Transverse colon (tissue), 4 donors: Measurements from ENCODE around the gene MOGAT3. TPM values are rescaled to one million over a fixed set of nuclear protein-coding genes. Genes with fewer than 3 reads are reported as not detected.

Source experiments
- DNase-seq: peaks from one replicate; pipeline ENCODE4 v3.0.0-alpha.2; 2019
- H3K27ac ChIP-seq, 4 donors: fragments of 200-600 bp; sonication (generic); 2 replicates each; pipeline ENCODE4 v1.5.1; 2016 to 2018; ENCODE audit warnings: inconsistent platforms in 4 of 4
- H3K27me3 ChIP-seq: fragments of 200-600 bp; sonication (generic); 2 replicates; pipeline ENCODE4 v1.5.1; 2017; ENCODE audit warnings: inconsistent platforms
- H3K36me3 ChIP-seq, 4 donors: fragments of 200-600 bp; sonication (generic); 2 replicates each; pipeline ENCODE4 v1.5.1; 2017 to 2019; ENCODE audit warnings: inconsistent platforms in 4 of 4
- H3K4me1 ChIP-seq, 4 donors: fragments of 200-600 bp; sonication (generic); 2 replicates each; pipeline ENCODE4 v1.5.1; 2017 to 2020; ENCODE audit warnings: inconsistent platforms in 4 of 4
- H3K4me3 ChIP-seq, 4 donors: fragments of 200-600 bp; sonication (generic); 1 replicate in 1 of 4; 2 replicates in 3 of 4; pipeline versions ENCODE4 v1.5.1 to v1.6.1; 2017 to 2019; ENCODE audit warnings: inconsistent platforms in 4 of 4
- H3K9me3 ChIP-seq, 2 donors: fragments of 200-600 bp; sonication (generic); 2 replicates each; pipeline ENCODE4 v1.5.1; 2017 to 2019; ENCODE audit warnings: inconsistent platforms in 2 of 2
- EP300 ChIP-seq: sonication (generic); formaldehyde crosslinking; IDR thresholded peaks from one replicate; pipeline ENCODE4 v1.6.1; 2017; ENCODE audit warnings: antibody characterized with exemption, low read depth
- POLR2A ChIP-seq: fragments of 450-650 bp; IDR thresholded peaks from one replicate; pipeline ENCODE4 v1.6.1; 2016; ENCODE audit warnings: antibody characterized with exemption, mild to moderate bottlenecking, moderate library complexity
- POLR2AphosphoS5 ChIP-seq, 3 donors: sonication (generic); formaldehyde crosslinking; IDR thresholded peaks; one replicate each; pipeline ENCODE4 v1.6.1; 2016; ENCODE audit warnings: antibody characterized with exemption in 3 of 3
- WGBS, 2 donors: methylation state at CpG; one replicate each; pipeline ENCODE4 v1.1.5; 2018; ENCODE audit warnings: low coverage in 1 of 2; 5-methylcytosine and 5-hydroxymethylcytosine counted together
- in situ Hi-C, 4 donors: fragments of 200-750 bp; cut with MboI; loops; one replicate each; pipeline versions ENCODE4 v1.15.0 to v1.15.1; 2017; ENCODE audit warnings: low sequenced_read_pairs in 3 of 4, low pct_ligation_motif_present in 1 of 4, low pct_unique_long_range_greater_than_20kb in 1 of 4
- intact Hi-C: fragments of 100-400 bp; cut with DNase I; formaldehyde crosslinking; loops from one replicate; pipeline ENCODE4 v1.15.1; 2023; ENCODE audit warnings: low total_unique reads
- total RNA-seq, 4 donors: library from RNA; depleted of rRNA; stranded (reverse); fragments of >200 nt; gene quantifications; one replicate each; pipeline ENCODE4 v1.1.0, GENCODE V29; 2016
- TF ChIP-seq, protein P1 (sequence below), 5 experiments: fragments of 200-600 bp in 3 of 5; fragments of 450-650 bp in 2 of 5; sonication (generic) in 3 of 5; IDR thresholded peaks; 1 replicate in 2 of 5; 2 replicates in 3 of 5; pipeline ENCODE4 v1.5.1; 2016 to 2017; ENCODE audit warnings: antibody characterized with exemption in 5 of 5, inconsistent platforms in 3 of 5, mild to moderate bottlenecking in 2 of 5, moderate library complexity in 1 of 5

The MOGAT3 gene
- total RNA-seq, 4 donors from 2014 or later, result 31.7 to 56.9 (median 44.3) TPM

DNA sequence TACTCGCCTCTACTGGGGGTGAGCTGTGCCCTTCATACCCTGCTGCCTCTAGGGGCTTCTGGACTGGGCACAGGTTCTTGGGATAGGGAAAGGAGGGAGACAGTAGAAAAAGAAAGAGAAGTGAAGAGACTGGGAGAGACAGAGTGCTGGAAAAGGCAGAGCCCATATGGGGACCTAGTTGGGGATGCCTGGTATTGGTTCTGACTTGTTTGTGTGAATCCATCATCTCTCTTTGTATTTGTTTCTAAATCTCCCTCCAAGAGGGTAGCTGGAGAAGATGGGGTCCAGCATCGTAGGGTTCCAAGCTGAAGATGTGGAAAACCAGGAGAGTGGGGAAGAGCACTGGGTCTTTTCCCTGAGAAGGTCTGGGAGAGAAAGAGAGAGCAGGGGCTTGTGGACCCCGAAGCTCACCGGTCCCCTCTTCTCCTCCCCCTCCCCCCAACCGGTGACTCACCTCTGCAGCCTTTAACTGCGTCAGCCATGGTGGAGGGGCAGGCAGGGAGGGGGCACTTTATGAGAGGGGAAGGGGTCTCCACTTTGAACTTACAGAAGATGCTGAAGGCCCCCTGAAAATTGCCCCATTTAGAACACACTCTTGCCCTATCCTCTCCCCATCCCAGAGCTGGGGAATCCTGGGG lies 32.3 kb downstream of the MOGAT3 start:
- Histone ChIP-seq H3K27ac (no peak overlapping the region), H3K9me3 (no peaks in the 10 kb centered on the region), H3K4me3 (no peak overlapping the region), H3K36me3 (no peaks in the 10 kb centered on the region), H3K27me3 (peaks cover 98% of the 10 kb centered on the region), H3K4me1 (peaks cover 26 to 52% (median 46%) of the 10 kb centered on the region in 4 donors)
- WGBS, 2 donors, result 8% methylated on average over 6 of the region's 6 CpGs; no CpG with 5 or more reads in 1 of the 2 donors
- in situ Hi-C loops, result no loop called here
- intact Hi-C loops, result no loop called here
- TF ChIP-seq POLR2A (no peak), POLR2AphosphoS5 (IDR thresholded peaks at IDR 0.05) (no peak), EP300 (no peak)
- TF ChIP-seq, protein P1, sequence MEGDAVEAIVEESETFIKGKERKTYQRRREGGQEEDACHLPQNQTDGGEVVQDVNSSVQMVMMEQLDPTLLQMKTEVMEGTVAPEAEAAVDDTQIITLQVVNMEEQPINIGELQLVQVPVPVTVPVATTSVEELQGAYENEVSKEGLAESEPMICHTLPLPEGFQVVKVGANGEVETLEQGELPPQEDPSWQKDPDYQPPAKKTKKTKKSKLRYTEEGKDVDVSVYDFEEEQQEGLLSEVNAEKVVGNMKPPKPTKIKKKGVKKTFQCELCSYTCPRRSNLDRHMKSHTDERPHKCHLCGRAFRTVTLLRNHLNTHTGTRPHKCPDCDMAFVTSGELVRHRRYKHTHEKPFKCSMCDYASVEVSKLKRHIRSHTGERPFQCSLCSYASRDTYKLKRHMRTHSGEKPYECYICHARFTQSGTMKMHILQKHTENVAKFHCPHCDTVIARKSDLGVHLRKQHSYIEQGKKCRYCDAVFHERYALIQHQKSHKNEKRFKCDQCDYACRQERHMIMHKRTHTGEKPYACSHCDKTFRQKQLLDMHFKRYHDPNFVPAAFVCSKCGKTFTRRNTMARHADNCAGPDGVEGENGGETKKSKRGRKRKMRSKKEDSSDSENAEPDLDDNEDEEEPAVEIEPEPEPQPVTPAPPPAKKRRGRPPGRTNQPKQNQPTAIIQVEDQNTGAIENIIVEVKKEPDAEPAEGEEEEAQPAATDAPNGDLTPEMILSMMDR (IDR thresholded peaks at IDR 0.05), result no peak
- no peak for DNase-seq

- in situ Hi-C loops, result no loop called here
- H3K4me1 ChIP-seq, result peaks cover 29 to 52% (median 47%) of the 10 kb centered on the region in 4 donors
Measured at GRCh38 chr7:101167645-101168411, 33.0 kb downstream of the MOGAT3 start.

DNA sequence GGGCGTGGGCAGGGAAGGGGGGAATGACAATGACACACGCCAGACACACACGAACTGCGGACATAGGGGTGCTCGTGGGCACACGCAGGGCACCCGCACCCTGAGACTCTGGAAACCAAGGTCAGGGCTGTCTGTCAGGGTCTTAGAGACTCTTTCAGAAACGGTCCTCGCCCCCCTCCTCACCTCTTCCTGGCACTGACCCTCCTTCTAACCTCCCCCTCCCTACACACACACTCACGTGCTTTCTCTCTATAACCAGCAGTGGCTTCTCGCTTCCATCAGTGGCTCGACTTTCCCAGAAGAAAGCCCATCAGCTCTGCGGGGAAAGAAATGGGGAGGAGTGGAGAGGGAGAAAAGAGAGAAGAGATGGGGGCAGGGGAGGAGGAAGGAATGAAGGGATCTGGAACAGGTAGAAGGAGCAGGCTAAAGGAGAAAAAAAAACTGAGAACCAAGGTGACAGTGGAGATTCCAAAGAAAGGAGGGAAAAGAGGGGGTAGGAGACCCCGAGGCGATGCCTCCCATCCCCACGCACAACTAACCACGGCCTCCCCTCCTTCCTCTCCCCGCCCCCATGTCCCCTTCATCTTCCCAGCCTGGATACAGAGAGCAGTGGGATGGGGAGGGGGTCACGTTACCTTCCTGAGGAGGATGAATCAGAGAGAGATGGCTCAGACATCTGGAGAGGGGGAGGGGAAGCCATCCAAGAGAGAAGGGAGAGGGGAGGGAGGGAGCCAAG lies 33.8 kb downstream of the MOGAT3 start:
- H3K27me3 ChIP-seq, result peaks cover 98% of the 10 kb centered on the region
- WGBS, 2 donors, result 5% methylated on average over 19 of the region's 19 CpGs; no CpG with 5 or more reads in 1 of the 2 donors
- H3K36me3 ChIP-seq, result no peaks in the 10 kb centered on the region
- no peak overlapping the region for H3K27ac ChIP-seq
- no peak for DNase-seq
- H3K4me3 ChIP-seq, result no peak overlapping the region
- in situ Hi-C loops (no loop called here), intact Hi-C loops (no loop called here)
- H3K9me3 ChIP-seq, result no peaks in the 10 kb centered on the region
- H3K4me1 ChIP-seq, result peaks cover 31 to 51% (median 48%) of the 10 kb centered on the region in 4 donors
- no peak for TF ChIP-seq POLR2AphosphoS5 (IDR thresholded peaks at IDR 0.05)
- no peak for TF ChIP-seq EP300
- TF ChIP-seq POLR2A, result no peak

More at GRCh38 chr7:101167645-101168411, 33.0 kb downstream of the MOGAT3 start:
- Histone ChIP-seq H3K9me3 (no peaks in the 10 kb centered on the region), H3K36me3 (no peaks in the 10 kb centered on the region), H3K4me3 (no peak overlapping the region), H3K27ac (no peak overlapping the region), H3K27me3 (peaks cover 98% of the 10 kb centered on the region)
- intact Hi-C loops, result no loop called here
- no peak for DNase-seq
- WGBS, 2 donors, result 4 to 9% methylated on average over 8 to 12 of the region's 12 CpGs
- TF ChIP-seq, protein P1 (IDR thresholded peaks at IDR 0.05), result no peak
- TF ChIP-seq POLR2AphosphoS5 (IDR thresholded peaks at IDR 0.05) (no peak), EP300 (no peak), POLR2A (no peak)

GRCh38 chr7:101166648-101166908 lies 34.3 kb downstream of the MOGAT3 start:
- Histone ChIP-seq H3K27ac (no peak overlapping the region), H3K4me1 (peaks cover 31 to 46% (median 44%) of the 10 kb centered on the region in 4 donors), H3K4me3 (no peak overlapping the region), H3K36me3 (no peaks in the 10 kb centered on the region), H3K9me3 (no peaks in the 10 kb centered on the region), H3K27me3 (peaks cover 98% of the 10 kb centered on the region)
- TF ChIP-seq EP300 (no peak), POLR2AphosphoS5 (IDR thresholded peaks at IDR 0.05) (no peak), POLR2A (no peak)
- TF ChIP-seq, protein P1 (IDR thresholded peaks at IDR 0.05), result no peak
- intact Hi-C loops, result no loop called here
- in situ Hi-C loops, result no loop called here
- 3% methylated on average over 9 of the region's 11 CpGs; no CpG with 5 or more reads in 1 of the 2 donors for WGBS, 2 donors
- no peak for DNase-seq
